Measurements from ENCODE around the gene C2orf49. TPM values are rescaled to one million over a fixed set of nuclear protein-coding genes. Genes with fewer than 3 reads are reported as not detected.

C2orf49 gene
- total RNA-seq = 26.7 and 32.0 TPM in 2 replicates

GRCh38 chr2:105337122-105338019 is at the start of gene C2orf49:
C2orf49 (plus strand) TSS chr2:105337540; CDS start chr2:105337588, 48 bp downstream.

GRCh38 chr2:105329561-105330495 is 7.5 kb upstream of the C2orf49 start, which contains the start of gene TGFBRAP1:
TGFBRAP1 (minus strand) TSS chr2:105329735; CDS start chr2:105308301, 21,434 bp downstream.

GRCh38 chr2:105398336-105399206 is 61.2 kb downstream of the C2orf49 start, which contains the start of gene FHL2:
FHL2 (minus strand) TSS chr2:105399051; CDS start chr2:105386516, 12,535 bp downstream.

Other genes with a start within 250 kb of the C2orf49 start
- gene GPR45, start 95.8 kb upstream of the C2orf49 start, total RNA-seq = not detected in 2 replicates
- gene TGFBRAP1, start 7.8 kb upstream of the C2orf49 start, total RNA-seq = 30.9 and 50.7 TPM in 2 replicates
- gene FHL2, start 61.5 kb downstream of the C2orf49 start, total RNA-seq = 82.8 and 193 TPM in 2 replicates